Measurements from ENCODE around the gene SCO2.
A peak's percentile ranks its signal among the peaks of the same experiment; 100 is the strongest.

SCO2 gene

GRCh38 chr22:50474710-50475651 is 50.4 kb downstream of the SCO2 start, which contains the start of gene SBF1:
SBF1 (minus strand) TSS chr22:50475035; CDS start chr22:50474840, 195 bp downstream.
- peak; percentile 50 for DNase-seq

DNA sequence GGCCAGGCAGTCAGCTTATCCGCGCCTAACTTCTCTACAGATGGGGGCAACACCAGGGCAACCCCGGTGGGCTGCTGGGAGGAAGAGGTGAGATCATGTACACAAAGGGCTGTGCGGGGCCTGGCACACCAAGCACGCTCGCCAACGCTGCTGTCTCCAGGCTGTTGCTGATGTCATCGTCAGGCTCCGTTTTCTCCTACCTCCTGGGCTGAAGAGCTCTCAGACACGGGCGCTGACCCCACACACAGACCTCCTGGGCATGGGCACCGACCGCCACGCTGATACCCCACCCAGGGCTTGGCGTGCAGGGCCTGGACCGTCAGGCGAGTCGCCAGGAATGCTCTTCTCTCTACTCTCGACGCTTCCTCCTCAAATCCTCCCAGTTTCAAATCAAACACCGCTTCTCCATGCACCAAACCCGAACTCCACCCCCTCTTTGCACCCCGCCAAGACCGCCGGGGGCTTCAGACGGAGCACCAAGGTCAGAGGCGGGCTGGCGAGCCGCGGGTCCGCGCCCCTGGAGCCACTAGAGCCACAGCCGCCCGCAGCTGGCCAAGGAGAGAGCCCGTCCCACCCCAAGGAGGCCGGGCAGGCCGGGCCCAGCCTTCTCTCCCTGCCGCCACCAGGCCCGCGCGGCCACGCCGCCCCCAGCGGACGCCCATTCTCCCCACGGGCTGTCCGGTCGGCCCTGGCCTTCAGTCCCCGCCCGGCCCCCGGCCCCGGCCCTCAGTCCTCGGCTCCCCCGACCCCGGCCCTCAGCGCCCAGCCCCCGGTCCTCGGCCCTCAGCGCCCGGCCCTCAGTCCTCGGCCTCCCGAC is 51.3 kb downstream of the SCO2 start:
- peak; percentile 12 for DNase-seq

Data from NCI-H1694 (cell line).